Measurements from ENCODE around the gene OR51B4. TPM values are rescaled to one million over a fixed set of nuclear protein-coding genes. Genes with fewer than 3 reads are reported as not detected.
A peak's percentile ranks its signal among the peaks of the same experiment; 100 is the strongest.

Gene OR51B4
- total and polyA plus RNA-seq, 9 of the 15 experiments (the other 6 are each of a cell fraction or from before 2014, with no cell fraction given), result 17.1 to 64.6 (median 39.9) TPM

DNA sequence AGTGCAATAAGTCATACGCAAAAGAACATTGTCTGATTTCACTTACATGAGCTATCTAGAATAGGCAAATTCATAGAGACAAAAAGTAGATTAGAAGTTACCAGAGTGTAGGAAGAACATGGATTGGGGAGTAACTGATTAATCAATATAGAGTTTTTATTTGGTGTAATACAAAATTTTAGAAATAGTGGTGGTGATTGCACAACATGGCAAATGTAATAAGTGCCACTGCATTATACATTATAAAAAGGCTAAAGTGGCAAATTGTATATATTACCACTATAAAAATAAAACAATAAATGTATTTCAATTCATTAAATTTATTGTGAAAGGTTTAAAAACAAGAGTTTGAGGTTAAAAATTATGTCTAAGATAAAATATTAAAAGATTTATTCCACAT, 8.7 kb upstream of the OR51B4 start:
- WGBS (ENCODE audit: insufficient coverage, low coverage, missing lambda C conversion rate), result 90% methylated on average over 1 of the region's 1 CpG
- FAIRE-seq, result no peak
- CTCF ChIA-PET (ENCODE audit: low intra/inter-chr PET ratio), result no interaction called here

More for the DNA sequence above, 8.7 kb upstream of the OR51B4 start:
- Histone ChIP-seq H3K27me3 (ENCODE audit: control insufficient read depth in 2 of 2, insufficient read depth in 2 of 2, low read length in 2 of 2) (no peaks in the 10 kb centered on the region), H3K36me3 (ENCODE audit: control insufficient read depth, insufficient read depth, low read length) (peaks cover 39% of the 10 kb centered on the region), H3K4me2 (ENCODE audit: insufficient read depth, low read length) (no peak overlapping the region), H4K20me1 (replicated peaks; ENCODE audit: control insufficient read depth, insufficient read depth, low read length) (no peaks in the 10 kb centered on the region), H3K27ac (ENCODE audit: extremely low read depth, low read depth, low read length) (no peak overlapping the region), H3K4me1 (replicated peaks in 1 of 2; ENCODE audit: control insufficient read depth in 2 of 2, insufficient read depth in 2 of 2, low read length in 2 of 2) (no peaks in the 10 kb centered on the region; a peak in 1 of 5 replicates), H3K4me3 (no peak overlapping the region), H3K79me2 (ENCODE audit: control insufficient read depth, insufficient read depth, low read length) (peaks cover 52% of the 10 kb centered on the region), H3K9me1 (ENCODE audit: control insufficient read depth, insufficient read depth, low read length) (no peaks in the 10 kb centered on the region), H3K9me3 (replicated peaks; ENCODE audit: control insufficient read depth, insufficient read depth, low read depth, low read length) (no peaks in the 10 kb centered on the region), H3K9ac (ENCODE audit: insufficient read depth in 1 of 2, low read depth in 2 of 2, low read length in 2 of 2) (no peak overlapping the region), H2AFZ (ENCODE audit: low read depth, low read length) (no peak overlapping the region)
- no TSS peak for BruUV-seq (replicated peaks)
- DNase-seq (ENCODE audit: extremely low read depth in 1 of 4, low spot score in 3 of 4), result no peak
- intact Hi-C loops (cut with micrococcal nuclease), result no loop called here
- TF ChIP-seq CEBPG (CRISPR knock-in tag; IDR thresholded peaks at IDR 0.05), result no peak
- TF ChIP-seq CEBPG (tag; conservative IDR thresholded peaks at IDR 0.05 in 1 of 2, IDR thresholded peaks at IDR 0.05 in 1 of 2), result peak; percentile 25 to 46; a peak in 2 of 4 replicates
- TF ChIP-seq, protein P1, sequence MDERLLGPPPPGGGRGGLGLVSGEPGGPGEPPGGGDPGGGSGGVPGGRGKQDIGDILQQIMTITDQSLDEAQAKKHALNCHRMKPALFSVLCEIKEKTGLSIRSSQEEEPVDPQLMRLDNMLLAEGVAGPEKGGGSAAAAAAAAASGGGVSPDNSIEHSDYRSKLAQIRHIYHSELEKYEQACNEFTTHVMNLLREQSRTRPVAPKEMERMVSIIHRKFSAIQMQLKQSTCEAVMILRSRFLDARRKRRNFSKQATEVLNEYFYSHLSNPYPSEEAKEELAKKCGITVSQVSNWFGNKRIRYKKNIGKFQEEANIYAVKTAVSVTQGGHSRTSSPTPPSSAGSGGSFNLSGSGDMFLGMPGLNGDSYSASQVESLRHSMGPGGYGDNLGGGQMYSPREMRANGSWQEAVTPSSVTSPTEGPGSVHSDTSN (CRISPR knock-in tag; IDR thresholded peaks at IDR 0.05; ENCODE audit: low read depth), result no peak
- TF ChIP-seq, protein P1 (tag; conservative IDR thresholded peaks at IDR 0.05; ENCODE audit: low read depth), result no peak
- TF ChIP-seq CHD2 (IDR thresholded peaks at IDR 0.05; ENCODE audit: low read depth, low read length), result no peak
- no peak for TF ChIP-seq PCBP1 (IDR thresholded peaks at IDR 0.05; ENCODE audit: low read depth, low read length, poor library complexity, severe bottlenecking)
- peak; percentile 70 for TF ChIP-seq CEBPB (tag; IDR thresholded peaks at IDR 0.05)
- TF ChIP-seq, protein P2, sequence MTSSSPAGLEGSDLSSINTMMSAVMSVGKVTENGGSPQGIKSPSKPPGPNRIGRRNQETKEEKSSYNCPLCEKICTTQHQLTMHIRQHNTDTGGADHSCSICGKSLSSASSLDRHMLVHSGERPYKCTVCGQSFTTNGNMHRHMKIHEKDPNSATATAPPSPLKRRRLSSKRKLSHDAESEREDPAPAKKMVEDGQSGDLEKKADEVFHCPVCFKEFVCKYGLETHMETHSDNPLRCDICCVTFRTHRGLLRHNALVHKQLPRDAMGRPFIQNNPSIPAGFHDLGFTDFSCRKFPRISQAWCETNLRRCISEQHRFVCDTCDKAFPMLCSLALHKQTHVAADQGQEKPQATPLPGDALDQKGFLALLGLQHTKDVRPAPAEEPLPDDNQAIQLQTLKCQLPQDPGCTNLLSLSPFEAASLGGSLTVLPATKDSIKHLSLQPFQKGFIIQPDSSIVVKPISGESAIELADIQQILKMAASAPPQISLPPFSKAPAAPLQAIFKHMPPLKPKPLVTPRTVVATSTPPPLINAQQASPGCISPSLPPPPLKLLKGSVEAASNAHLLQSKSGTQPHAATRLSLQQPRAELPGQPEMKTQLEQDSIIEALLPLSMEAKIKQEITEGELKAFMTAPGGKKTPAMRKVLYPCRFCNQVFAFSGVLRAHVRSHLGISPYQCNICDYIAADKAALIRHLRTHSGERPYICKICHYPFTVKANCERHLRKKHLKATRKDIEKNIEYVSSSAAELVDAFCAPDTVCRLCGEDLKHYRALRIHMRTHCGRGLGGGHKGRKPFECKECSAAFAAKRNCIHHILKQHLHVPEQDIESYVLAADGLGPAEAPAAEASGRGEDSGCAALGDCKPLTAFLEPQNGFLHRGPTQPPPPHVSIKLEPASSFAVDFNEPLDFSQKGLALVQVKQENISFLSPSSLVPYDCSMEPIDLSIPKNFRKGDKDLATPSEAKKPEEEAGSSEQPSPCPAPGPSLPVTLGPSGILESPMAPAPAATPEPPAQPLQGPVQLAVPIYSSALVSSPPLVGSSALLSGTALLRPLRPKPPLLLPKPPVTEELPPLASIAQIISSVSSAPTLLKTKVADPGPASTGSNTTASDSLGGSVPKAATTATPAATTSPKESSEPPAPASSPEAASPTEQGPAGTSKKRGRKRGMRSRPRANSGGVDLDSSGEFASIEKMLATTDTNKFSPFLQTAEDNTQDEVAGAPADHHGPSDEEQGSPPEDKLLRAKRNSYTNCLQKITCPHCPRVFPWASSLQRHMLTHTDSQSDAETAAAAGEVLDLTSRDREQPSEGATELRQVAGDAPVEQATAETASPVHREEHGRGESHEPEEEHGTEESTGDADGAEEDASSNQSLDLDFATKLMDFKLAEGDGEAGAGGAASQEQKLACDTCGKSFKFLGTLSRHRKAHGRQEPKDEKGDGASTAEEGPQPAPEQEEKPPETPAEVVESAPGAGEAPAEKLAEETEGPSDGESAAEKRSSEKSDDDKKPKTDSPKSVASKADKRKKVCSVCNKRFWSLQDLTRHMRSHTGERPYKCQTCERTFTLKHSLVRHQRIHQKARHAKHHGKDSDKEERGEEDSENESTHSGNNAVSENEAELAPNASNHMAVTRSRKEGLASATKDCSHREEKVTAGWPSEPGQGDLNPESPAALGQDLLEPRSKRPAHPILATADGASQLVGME (CRISPR knock-in tag; IDR thresholded peaks at IDR 0.05), result no peak
- POLR2A ChIA-PET, result no interaction called here
- in situ Hi-C loops (cut with MboI), result no loop called here
- ATAC-seq, result no peak
